HG02798 (cell line): ENCODE data around the gene DNAH17.

Source experiments
- ATAC-seq: cut with Tn5 transposase; IDR thresholded peaks from one replicate; pipeline ENCODE4 v1.9.1; 2021; ENCODE audit warnings: mild to moderate bottlenecking; ENCODE audit not compliant: unreplicated experiment, poor library complexity

Gene DNAH17

DNA sequence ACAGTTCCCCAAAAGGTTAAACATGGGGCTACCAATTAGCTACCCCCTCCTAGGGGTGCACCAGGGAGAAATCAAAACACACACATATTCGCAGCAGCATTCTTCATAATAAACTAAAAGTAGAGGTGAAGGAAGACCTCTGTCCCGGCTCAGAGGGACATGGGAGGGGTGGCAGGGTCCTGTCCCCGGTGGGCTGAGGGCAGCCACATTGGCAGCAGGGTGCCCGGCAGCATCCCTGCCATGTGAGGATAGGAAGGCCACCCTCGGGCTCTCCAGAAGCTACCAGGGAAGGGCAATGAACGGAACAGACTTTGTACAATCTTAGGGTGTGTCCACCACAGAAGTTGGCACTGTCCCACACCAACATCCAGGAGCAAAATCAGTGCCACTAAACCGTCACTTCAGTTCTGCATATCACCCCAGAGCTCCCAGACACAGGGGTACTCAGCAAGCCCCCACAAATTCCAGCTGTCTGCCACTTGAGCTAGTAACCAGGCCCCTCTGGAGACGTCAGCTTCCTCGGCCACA is 3.1 kb upstream of the DNAH17 start:
- ATAC-seq = no peak

DNA sequence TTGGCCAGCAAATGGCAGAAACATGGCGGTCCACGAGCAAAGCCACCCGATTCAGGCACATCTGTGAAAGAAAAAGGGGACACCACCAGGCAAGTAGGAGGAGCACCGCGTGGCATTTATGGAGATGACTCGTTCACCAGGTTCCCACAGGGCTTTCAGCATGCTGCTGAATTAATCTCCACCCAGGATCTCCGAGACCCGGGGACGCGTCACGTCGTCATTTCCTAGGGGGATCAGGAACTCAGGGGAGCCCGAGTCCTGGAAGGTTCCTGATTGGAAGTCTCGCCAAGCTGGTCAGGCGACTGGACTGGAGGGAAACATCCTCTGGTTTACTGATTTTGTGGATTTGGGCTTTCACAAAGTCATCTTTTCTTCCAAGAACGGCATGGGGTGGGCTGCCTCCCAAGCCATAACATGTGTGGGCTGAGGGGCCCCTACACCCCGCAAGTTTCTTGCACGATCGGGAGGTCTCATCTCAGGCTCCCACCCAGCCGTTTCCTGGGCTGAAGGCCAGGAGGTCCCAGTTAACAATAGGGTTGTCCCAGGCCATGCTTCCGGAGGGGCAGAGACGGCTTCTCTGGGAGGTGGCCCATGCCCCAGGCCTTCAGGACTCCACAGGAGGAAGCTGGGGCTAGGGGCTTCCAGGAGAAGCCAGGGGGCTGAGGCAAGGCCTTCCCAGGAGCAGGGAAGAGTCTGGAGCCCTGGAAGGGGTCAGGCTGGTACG is 645 bp downstream of the DNAH17 start:
- ATAC-seq = no peak

DNA sequence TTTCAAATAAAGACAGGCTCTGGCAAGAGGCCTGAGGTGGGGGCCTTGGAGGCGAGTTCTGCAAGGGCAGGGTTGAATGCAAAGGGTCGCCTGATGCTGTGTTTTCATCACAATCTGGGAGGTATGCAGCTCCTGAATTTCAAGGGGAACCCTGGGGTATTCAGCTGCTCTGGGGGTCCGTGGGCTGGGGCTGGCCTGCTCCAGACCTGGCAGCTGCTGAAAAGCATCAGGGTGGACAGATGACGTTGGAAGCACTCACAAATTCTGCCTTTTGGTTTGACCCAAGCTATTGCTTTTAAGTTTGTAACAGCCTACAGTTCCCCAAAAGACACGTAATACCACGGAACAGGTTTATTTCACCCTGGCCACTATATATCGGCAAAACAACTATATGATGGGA is 1.3 kb downstream of the DNAH17 start:
- ATAC-seq = no peak

DNA sequence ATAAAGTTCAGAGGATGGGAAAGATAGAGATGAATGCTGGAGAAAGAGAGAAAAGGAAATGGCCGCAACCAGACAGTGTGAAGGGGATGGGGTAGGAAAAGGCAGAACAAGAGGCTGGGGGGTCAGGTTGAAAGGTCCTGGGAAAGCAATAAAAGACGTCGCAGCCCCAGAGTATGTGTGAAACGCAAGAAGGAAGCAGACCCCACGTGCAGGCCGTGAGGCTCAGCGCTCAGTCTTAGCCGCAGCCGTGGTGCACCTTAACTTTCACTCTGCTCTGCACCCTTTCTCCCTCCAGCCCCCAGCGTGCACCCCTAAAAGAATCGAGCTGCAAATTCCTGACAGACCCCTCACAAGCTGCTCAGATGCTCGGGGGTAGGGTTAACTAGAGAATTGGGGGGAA is 1.9 kb downstream of the DNAH17 start:
- ATAC-seq = no peak

DNA sequence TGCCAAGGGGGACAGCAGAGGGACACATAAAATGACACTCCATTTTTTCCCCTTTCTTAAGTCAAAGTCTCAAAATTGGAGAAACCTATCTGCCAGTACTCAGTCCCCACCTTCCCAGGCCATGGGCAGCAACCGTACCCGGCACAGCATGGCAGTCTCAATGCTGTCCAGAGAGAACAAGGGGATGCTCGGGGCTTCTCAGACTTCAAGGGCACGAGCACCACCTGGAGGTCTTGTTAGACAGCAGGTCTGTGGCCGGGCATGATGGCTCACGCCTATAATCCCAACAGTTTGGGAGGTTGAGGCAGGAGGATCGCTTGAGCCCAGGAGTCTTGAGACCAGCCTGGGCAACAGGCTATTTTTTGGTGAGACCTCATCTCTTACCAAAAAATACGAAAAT is 3.2 kb downstream of the DNAH17 start:
- ATAC-seq = no peak

DNA sequence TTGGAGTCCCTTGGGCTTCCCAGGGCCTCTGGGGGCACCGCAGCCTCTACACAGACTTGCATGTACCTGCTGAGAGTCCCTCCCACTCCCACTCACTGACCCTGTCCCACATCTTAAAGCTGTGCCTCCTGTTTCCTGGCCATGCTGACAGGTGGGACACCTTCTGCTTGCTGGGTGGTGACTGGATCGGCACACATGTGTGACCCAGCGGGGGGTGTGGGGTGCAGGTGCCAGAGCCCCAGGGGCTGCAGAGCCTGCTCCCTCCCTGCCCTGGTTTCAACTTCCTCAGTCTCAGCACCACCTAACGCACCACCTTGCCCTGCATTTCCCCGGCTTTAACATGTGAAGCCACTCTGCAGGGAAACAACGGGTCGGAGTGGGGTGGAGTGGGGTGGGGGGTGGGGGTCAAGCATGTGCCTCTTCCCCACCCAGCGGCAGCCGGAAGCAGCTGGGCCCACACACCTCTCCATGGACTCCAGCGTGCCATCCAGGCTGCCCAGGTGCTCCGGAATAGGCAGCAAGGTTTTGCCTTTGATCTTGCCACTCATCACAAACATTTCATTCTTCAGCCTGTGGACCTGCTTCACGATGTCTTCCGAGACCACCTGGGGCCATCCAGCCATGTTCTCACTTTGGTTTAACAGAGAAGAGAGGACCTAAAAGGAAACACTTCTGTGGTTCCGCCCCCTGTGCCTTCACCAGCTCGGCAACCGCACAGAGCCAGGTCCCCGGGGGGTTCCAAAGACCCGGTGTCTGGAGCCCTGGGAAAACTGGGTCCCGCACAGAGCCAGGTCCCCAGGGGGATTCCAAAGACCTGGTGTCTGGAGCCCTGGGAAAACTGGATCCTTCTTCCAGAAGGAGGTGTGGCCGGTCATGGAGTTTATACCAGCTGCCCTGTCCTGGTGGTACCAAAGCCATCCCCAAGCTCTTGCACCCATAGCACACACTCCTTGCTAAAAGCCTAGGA is 4.7 kb downstream of the DNAH17 start:
- no peak for ATAC-seq

DNA sequence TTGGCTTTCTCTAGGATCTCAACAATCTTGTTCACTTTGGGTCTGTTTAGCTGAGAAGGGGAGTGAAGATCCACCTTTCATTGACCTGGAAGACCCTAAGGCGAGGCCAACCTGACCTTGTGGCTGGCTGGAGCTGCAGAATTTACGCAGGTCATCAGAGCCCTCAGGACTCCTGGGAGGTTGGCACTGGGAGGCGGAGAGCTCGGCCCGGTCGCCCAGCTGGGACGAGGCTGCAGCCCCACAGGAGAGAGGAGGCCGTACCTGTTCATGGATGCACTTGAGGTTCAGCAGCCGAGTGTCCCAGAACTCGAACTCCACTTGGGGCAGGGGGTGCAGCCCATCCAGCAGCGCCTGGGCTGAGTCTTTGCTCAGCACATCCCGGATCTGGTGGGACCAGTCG is 5.9 kb downstream of the DNAH17 start:
- no peak for ATAC-seq

DNA sequence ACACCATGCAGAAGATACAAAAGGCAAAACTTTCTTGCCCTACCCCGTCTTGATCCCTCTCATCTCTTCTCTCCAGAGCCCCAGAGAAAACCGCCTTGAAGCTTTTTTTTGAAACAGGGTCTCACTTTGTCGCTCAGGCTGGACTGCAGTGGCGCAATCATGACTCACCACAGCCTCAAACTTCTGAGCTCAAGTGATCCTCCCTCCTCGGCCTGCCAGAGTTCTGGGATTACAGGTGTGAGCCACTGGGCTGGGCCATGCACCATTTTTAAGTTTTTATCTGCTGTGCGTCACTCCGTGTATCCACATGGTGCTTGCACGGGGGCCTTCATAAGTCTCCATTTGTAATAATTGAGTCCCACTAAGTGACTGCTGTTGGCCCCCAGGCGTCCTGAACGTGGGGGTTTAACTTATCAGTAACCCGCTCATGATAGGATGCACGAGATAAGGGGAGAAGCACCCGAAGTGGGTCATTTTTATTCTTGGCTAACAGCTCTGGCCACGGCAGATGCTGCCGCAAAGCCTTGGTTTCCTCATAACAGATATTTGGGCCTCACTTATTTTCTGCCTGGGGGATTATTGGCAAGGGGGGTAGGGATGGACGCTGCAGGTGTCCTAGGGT is 8.6 kb downstream of the DNAH17 start:
- ATAC-seq = no peak

DNA sequence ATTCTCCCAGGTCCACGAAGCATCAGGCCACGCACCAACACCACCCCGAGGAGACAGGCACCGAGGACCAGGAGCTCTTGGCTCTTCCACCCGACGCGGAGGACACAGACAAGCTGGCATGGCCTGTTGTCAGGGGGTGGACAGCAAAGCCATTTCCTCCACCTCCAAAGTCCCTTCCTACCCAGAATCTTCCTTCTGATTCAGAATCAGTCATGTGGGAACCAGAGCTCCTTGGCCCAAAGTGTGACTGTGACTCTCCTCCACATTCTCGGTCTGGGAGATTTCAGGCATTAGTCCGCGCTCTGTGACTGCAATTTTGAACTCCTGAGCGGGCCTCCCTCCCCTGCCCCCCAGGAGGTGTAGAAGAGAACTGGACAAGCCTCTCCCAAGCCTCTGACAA is 9.2 kb downstream of the DNAH17 start:
- no peak for ATAC-seq

DNA sequence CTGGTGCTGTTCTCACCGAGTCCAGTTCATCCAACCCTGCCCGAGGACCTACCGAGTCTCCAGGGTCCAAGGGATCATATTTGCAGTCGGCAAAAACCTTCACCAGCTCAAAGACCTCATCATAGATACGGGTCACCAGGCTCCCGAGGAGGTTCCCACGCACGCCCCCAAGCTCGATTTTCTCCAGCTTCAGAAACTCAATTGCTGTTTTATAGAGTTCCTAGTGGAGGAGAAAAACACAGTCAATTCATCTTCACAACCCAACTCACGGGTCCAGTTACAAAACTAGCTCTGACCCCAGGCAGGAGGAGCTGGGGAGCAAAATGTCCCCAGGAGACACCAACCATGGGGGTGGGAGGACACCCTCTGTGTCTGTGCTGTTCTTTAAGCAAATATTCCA is 10.2 kb downstream of the DNAH17 start:
- ATAC-seq = no peak

DNA sequence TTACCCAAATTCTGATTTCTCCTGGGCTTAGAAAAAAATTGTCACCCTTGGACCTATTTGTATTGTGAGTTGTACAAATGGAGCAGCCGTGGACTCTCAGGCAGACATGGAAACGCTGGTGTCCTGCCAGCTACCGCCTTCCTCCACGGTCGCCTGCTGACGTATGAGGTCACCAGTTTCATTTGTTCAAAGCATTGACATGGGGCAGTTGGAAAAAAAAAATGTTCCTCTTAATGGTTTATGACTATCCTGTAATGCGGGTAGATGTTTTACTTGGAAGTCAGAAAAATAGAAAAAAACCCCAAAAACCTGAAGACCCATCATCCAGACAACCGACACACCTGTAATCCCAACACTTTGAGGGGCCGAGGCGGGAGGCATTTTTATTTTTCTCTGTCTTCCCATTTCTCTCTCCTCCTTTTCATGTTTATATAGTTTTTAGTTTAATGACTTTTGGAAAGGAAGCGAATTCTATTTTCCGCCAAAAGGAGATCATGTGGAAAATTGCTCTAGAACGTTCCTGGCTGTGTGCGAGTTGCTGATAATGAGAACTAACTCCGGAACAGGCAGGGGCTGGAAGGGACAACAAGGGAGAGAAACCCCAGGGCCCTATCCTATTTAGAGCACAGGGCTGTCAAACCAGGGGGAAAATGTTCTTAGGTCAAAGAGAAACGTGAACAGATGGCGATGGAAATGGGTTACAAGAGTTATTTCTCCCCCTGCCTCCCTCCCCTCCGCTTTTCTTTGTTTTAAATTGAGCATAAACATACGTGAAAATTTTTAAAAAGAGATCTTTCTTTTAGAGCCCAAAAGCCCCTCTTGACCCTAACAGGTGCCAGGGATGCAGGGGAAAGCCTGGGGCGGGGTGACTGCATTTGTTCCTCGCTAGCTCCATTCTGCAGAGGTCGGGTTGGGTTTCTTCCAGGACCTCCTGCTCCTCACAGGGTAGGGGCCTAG is 13.7 kb downstream of the DNAH17 start:
- no peak for ATAC-seq

DNA sequence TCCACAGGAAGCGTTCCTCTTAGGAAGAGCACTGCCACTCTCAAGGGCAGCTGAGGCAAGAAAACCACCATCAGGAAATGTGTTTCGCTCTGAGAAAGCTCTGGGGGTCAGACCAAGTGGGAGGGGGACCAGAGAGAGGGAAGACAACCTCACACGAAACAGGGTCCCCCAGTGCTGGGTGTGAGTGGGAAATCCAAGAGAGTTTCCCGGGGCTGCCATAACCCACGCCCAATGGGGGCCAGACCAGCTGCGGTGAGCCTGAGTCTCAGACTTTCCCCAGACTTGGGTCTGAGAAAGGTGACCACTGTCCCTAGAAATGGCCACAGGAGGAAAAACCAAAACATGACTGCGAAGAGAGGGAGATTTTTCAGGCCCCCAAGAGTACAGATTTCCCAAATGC is 14.5 kb downstream of the DNAH17 start:
- no peak for ATAC-seq

DNA sequence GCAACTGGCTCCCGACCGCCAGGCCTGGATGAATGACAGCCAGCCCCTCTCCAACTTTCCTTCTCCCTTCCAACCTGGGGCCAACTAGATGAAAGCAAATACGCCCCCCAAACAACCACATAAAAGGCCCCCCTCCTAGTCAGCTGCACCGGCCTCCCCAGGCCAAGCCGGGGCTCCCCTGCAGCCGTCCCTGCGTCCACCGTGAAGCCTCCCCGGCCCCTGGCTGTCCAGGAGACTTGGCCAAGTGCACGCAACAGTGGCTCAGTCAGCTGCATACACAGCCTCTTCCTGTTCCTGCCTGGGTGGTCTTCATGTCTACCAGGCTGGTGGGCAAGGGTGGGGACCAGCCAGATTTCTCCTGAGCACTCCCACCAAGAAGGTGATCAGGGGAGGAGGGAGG is 16.0 kb downstream of the DNAH17 start:
- no peak for ATAC-seq

DNA sequence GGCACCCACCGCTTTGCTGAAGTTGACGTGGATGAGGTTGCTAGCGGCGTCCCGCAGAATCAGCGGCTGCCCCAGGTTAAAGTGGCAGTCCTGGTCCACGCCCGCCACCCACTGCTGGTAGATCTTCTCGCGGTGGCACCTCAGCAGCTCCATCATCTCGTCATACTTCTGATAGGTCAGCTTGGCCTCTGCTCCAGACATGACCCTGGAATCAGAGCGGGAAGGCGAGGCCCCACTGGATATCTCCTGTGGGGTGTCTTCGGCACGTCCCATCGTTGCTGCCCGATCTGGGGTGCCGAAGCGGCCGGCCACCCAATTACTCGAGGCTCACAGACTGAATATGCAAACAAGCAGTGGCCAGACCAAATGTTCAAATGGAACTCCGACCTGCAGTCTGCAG is 16.5 kb downstream of the DNAH17 start:
- ATAC-seq = no peak

DNA sequence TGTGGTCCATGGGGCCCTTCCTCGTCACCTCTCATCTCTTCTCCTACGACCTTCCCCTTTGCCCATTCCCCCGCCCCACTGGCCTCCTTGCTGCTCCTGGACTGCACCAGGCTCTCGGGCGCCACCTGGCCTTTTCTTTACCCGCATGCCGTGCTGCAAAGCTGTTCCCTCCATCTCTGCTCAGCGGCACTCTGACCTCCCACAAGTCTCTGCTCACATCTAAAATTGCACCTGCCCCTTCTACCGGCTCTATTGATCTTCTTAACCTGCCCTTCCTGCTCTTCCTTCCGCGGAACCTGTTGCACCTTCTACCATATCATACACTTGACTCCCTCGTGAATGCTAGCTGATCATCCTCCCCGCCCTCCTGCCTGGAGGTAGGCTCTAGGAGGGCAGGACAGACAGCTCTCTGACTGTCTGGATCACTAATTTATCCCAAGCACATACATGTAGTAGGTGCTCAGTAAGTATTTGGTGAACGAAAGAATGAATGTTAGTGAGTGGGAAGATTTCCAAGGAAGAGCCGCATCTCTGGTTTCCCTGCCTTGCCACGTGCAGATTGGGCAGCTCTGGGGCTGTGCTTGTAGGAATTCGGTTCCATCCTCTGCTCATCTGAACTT is 17.3 kb downstream of the DNAH17 start:
- no peak for ATAC-seq

DNA sequence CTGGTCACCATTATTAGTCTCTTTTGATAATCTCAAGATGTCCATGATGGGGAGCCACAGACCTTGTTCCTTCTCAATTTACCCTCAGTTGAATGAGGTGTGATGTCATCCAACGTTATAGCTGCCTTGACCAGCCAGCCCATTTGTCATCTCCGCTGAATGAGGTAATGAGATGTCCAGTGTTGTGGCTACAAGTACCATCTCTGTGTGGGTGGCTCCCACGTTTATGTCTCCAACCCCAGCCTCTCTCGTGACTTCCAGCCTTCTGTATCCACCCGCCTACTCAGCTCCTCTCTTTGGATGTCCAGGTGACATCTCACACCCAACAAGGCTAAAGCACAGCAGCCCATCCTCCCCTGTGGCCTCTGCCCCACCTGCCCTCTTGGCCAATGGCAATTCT is 18.2 kb downstream of the DNAH17 start:
- no peak for ATAC-seq

DNA sequence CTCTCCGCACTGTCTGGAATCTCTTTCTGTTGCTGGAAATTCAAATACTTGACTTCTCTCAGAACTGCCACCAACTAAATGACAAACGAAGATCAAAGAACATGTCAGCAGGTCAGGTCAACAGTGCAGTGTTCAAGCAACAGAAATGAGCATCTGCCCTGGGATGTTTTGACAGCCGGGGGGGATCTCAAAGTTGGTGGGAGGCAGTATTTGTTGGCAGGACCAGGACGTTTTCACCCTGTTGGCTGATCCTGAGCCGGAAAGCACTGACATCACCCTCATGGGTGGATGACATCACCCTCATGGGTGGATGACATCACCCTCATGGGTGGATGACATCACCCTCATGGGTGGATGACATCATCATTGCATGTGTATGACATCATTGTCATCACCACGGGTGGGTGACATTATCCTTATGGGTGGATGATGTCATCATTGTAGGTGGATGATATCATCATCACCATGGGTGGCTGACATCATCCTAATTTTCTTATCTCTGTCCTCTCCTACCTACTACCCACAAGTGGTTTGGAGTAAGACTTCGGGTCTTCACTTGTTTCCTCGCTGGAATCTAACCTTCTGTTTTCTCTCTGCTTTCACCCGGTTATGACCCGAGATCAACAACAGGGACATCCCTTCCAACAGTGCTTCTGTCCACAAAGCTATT is 18.9 kb downstream of the DNAH17 start:
- ATAC-seq = no peak

DNA sequence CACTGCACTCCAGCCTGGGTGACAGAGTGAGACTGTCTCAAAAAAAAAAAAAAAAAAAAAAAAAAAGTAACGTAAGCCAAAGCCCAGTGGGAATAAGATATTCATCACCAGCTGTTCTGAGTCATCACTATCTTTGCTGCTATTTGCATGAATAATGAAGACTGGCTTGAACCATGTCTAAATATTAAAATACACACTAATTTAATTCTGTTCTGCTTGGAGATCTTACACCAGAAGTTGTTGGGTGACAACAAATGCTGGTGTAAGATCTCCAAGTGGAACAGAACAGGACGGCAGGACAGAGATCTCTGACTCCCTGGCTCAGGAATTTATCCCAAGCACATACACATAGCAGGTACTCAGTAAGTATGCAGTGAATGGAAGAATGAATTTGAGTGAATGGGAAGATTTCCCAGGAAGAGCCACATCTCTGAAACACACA is 19.6 kb downstream of the DNAH17 start:
- no peak for ATAC-seq

DNA sequence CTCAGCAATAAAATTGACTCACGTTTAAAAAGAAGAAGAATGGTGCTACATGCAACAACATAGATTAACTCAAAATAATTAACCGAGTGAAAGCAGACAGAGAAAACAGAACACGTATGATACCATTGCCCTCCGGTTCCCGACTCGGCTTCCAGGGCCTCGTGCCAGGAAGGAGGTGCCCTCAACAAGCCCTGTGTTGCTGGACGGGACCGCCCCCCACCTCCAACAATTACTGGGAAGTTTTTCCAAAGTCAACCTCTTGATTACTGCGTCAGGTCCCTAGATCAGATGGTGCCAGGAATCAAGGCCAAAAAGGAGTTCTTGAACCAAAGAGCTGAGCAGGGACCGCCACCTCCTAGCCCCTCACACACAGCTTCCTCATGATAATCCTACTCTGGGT is 20.4 kb downstream of the DNAH17 start:
- no peak for ATAC-seq
